ENCODE measurements around the gene RABGAP1L. TPM values are rescaled to one million over a fixed set of nuclear protein-coding genes. Genes with fewer than 3 reads are reported as not detected.

The RABGAP1L gene
- total and polyA plus RNA-seq, 2 of the 8 experiments (the other 6 are each of a cell fraction or from before 2014, with no cell fraction given), result 33.3 to 156 TPM

DNA sequence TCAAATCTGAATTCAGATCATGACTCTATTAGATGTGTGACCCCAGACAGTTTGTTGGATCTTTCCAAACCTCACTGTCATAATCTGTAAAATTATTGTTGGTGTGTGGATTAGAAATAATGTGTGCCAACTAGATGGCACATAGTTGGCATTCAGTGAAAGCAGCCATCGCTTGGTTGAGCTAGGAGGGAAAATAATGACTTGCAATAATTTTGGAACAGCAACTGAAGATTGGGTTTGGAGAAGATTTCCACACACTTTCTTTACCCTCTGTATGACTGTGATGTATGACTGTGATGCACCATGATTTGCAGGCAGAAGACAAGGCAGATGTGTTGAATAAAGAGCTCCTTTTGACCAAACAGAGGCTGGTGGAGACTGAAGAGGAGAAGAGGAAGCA is 816.4 kb downstream of the RABGAP1L start:
- ChIA-PET CTCF (ENCODE audit: partially characterized antibody) (interaction anchor here (0.8 to 2.2 kb wide), 6 partner anchors 8 to 282 kb away, joined by 3 to 13 read pairs (median 6); no protein-coding TSS in a partner anchor), POLR2A (ENCODE audit: partially characterized antibody) (interaction anchor here (1.2 to 1.6 kb wide), 3 partner anchors 11 to 23 kb away, joined by 3 to 5 read pairs (median 3); no protein-coding TSS in a partner anchor)
- TF ChIP-seq SIRT6 (IDR thresholded peaks at IDR 0.05; ENCODE audit: low read length) (no peak), BRCA1 (IDR thresholded peaks at IDR 0.05; ENCODE audit: low read depth, low read length) (no peak), NRF1 (IDR thresholded peaks at IDR 0.05; ENCODE audit: low read depth, low read length) (no peak), ATF2 (IDR thresholded peaks at IDR 0.05; ENCODE audit: low read length) (no peak), EZH2 (IDR thresholded peaks at IDR 0.05; ENCODE audit: low read depth, low read length, severe bottlenecking) (no peak), CBX8 (IDR thresholded peaks at IDR 0.05; ENCODE audit: borderline replicate concordance, low read depth, low read length) (no peak), POLR2AphosphoS5 (IDR thresholded peaks at IDR 0.05; ENCODE audit: low read depth, low read length) (no peak), CREB1 (IDR thresholded peaks at IDR 0.05) (no peak), JUN (IDR thresholded peaks at IDR 0.05; ENCODE audit: low read depth, low read length) (no peak), FOSL1 (IDR thresholded peaks at IDR 0.05; ENCODE audit: insufficient read depth, low read depth, low read length) (no peak), TBP (IDR thresholded peaks at IDR 0.05; ENCODE audit: low read depth, low read length) (no peak)
- TF ChIP-seq, protein P1, sequence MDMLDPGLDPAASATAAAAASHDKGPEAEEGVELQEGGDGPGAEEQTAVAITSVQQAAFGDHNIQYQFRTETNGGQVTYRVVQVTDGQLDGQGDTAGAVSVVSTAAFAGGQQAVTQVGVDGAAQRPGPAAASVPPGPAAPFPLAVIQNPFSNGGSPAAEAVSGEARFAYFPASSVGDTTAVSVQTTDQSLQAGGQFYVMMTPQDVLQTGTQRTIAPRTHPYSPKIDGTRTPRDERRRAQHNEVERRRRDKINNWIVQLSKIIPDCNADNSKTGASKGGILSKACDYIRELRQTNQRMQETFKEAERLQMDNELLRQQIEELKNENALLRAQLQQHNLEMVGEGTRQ (IDR thresholded peaks at IDR 0.05; ENCODE audit: low read length), result no peak

More for the DNA sequence above, 816.4 kb downstream of the RABGAP1L start:
- Histone ChIP-seq H3K9ac (replicated peaks in 1 of 4; ENCODE audit: extremely low read depth in 1 of 4, low read depth in 3 of 4, low read length in 3 of 4) (no peak overlapping the region), H4K5ac (ENCODE audit: insufficient read length, low read depth, low read length) (no peak overlapping the region), H4K8ac (ENCODE audit: extremely low read depth, insufficient read depth, low read length) (no peak overlapping the region), H3K4ac (replicated peaks; ENCODE audit: insufficient read length, low read depth, low read length) (no peak overlapping the region), H3K56ac (replicated peaks; ENCODE audit: insufficient read length, low read depth, low read length) (no peak overlapping the region), H3K36me3 (ENCODE audit: control insufficient read depth in 2 of 4, insufficient read depth in 4 of 4, low read length in 3 of 4) (peaks cover 30 to 90% (median 70%) of the 10 kb centered on the region in 4 experiments), H3K23ac (ENCODE audit: insufficient read length) (no peak overlapping the region), H2AK5ac (ENCODE audit: low read depth, low read length) (no peak overlapping the region), H3K27me3 (replicated peaks in 1 of 4; ENCODE audit: control insufficient read depth in 3 of 4, extremely low read depth in 1 of 4, insufficient read depth in 3 of 4, low read length in 3 of 4) (peaks cover 0 to 1% (median 0%) of the 10 kb centered on the region in 4 experiments; a peak in 1 of 7 replicates), H3K79me1 (ENCODE audit: low read depth, low read length) (peaks cover 2% of the 10 kb centered on the region; the same call in 1 of the 2 replicates), H3K4me2 (ENCODE audit: insufficient read depth in 1 of 2, low read depth in 2 of 2, low read length in 2 of 2) (no peak overlapping the region), H3K4me3 (ENCODE audit: extremely low read depth in 1 of 4, insufficient read depth in 2 of 4, low read depth in 3 of 4, low read length in 4 of 4) (no peak overlapping the region), H2BK12ac (ENCODE audit: low read depth, low read length) (no peak overlapping the region), H2BK20ac (ENCODE audit: low read length) (no peak overlapping the region), H2BK5ac (ENCODE audit: low read depth, low read length) (no peak overlapping the region), H3K27ac (ENCODE audit: low read depth, low read length) (no peak overlapping the region), H4K20me1 (replicated peaks in 1 of 2; ENCODE audit: control insufficient read depth in 1 of 2, insufficient read depth in 2 of 2, low read length in 2 of 2) (peaks cover 0 to 3% of the 10 kb centered on the region in 2 experiments), H3K4me1 (replicated peaks in 1 of 4; ENCODE audit: control insufficient read depth in 3 of 4, insufficient read depth in 4 of 4, low read length in 3 of 4) (no peaks in the 10 kb centered on the region), H3K9me3 (ENCODE audit: insufficient read depth in 2 of 2, low read depth in 1 of 2, low read length in 1 of 2) (no peaks in the 10 kb centered on the region), H3K23me2 (ENCODE audit: low read depth, low read length) (no peaks in the 10 kb centered on the region), H4K91ac (replicated peaks; ENCODE audit: insufficient read length, low read length) (no peak overlapping the region), H3K18ac (ENCODE audit: extremely low read depth, low read length) (no peak overlapping the region), H2AFZ (ENCODE audit: low read length) (no peak overlapping the region), H3K79me2 (ENCODE audit: control insufficient read depth in 1 of 2, insufficient read depth in 2 of 2, low read length in 2 of 2) (no peaks in the 10 kb centered on the region; a peak in 2 of 4 replicates), H2BK15ac (ENCODE audit: low read length) (no peak overlapping the region), H3K14ac (ENCODE audit: insufficient read length) (no peak overlapping the region), H2BK120ac (replicated peaks; ENCODE audit: low read depth, low read length) (no peak overlapping the region)
- no peak for DNase-seq (ENCODE audit: low read depth in 1 of 2, low spot score in 2 of 2)
- WGBS, 2 experiments (ENCODE audit: extremely low coverage in 1 of 2, insufficient coverage in 1 of 2, insufficient read length in 1 of 2, insufficient replicate concordance in 2 of 2, low coverage in 1 of 2, low lambda C conversion rate in 2 of 2, missing lambda C conversion rate in 1 of 2), result 96% methylated on average over 1 of the region's 1 CpG; no CpG with 5 or more reads in 1 of the 2 experiments
- FAIRE-seq, result no peak

All from H1 (cell line).